GM21825 (cell line): ENCODE data around the gene KCTD3.
A peak's percentile ranks its signal among the peaks of the same experiment; 100 is the strongest.

ENCODE experiments used
- ATAC-seq: cut with Tn5 transposase; IDR thresholded peaks from one replicate; pipeline ENCODE4 v1.9.1; 2021; ENCODE audit warnings: mild to moderate bottlenecking, moderate library complexity; ENCODE audit not compliant: unreplicated experiment

Gene KCTD3

GRCh38 chr1:215555531-215555930, 11.6 kb upstream of the KCTD3 start:
- no peak for ATAC-seq

GRCh38 chr1:215556996-215557395, 10.1 kb upstream of the KCTD3 start:
- ATAC-seq = no peak

- ATAC-seq = no peak
Observed at GRCh38 chr1:215557504-215557903, 9.6 kb upstream of the KCTD3 start.

- ATAC-seq = no peak
Observed at GRCh38 chr1:215557992-215558626, 9.0 kb upstream of the KCTD3 start.

GRCh38 chr1:215567491-215568298, 591 bp downstream of the KCTD3 start:
- peak; percentile 63 for ATAC-seq

- peak; percentile 4 for ATAC-seq
Observed at GRCh38 chr1:215568299-215568692, 1.2 kb downstream of the KCTD3 start.

GRCh38 chr1:215569986-215570824, 3.1 kb downstream of the KCTD3 start:
- no peak for ATAC-seq

GRCh38 chr1:215581896-215582295, 14.8 kb downstream of the KCTD3 start:
- ATAC-seq = no peak

GRCh38 chr1:215583185-215583749, 16.2 kb downstream of the KCTD3 start:
- ATAC-seq = no peak

GRCh38 chr1:215584389-215584788, 17.3 kb downstream of the KCTD3 start:
- no peak for ATAC-seq

- ATAC-seq = no peak
Observed at GRCh38 chr1:215589650-215590435, 22.7 kb downstream of the KCTD3 start.

GRCh38 chr1:215590779-215591491, 23.8 kb downstream of the KCTD3 start:
- ATAC-seq = no peak

GRCh38 chr1:215594640-215595039, 27.5 kb downstream of the KCTD3 start:
- ATAC-seq = no peak

GRCh38 chr1:215595231-215595630, 28.1 kb downstream of the KCTD3 start:
- ATAC-seq = no peak

- no peak for ATAC-seq
Observed at GRCh38 chr1:215597961-215598360, 30.9 kb downstream of the KCTD3 start.

GRCh38 chr1:215599418-215600074, 32.4 kb downstream of the KCTD3 start:
- no peak for ATAC-seq

- no peak for ATAC-seq
Observed at GRCh38 chr1:215600258-215600792, 33.2 kb downstream of the KCTD3 start.

GRCh38 chr1:215600867-215601266, 33.8 kb downstream of the KCTD3 start:
- ATAC-seq = no peak

GRCh38 chr1:215601276-215601675, 34.2 kb downstream of the KCTD3 start:
- ATAC-seq = no peak
